HG03460 (cell line): ENCODE measurements around the gene AOX1.
"Not testable (repeated sequence)": the region's sequence is repeated elsewhere in the genome, so short reads cannot be mapped to it uniquely, and the experiment has no call there.

Experiments
- ATAC-seq: cut with Tn5 transposase; IDR thresholded peaks from one replicate; pipeline ENCODE4 v1.9.1; 2021; ENCODE audit not compliant: unreplicated experiment

AOX1 gene

GRCh38 chr2:200600549-200601225, 14.9 kb downstream of the AOX1 start:
- ATAC-seq = no peak

- ATAC-seq = no peak
These were observed 16.8 kb downstream of the AOX1 start for GRCh38 chr2:200602584-200602983.

GRCh38 chr2:200603972-200604371, 18.2 kb downstream of the AOX1 start:
- ATAC-seq = no peak

- no peak for ATAC-seq
These were observed 18.9 kb downstream of the AOX1 start for GRCh38 chr2:200604571-200605255.

- no peak for ATAC-seq
These were observed 22.7 kb downstream of the AOX1 start for GRCh38 chr2:200608341-200609027.

GRCh38 chr2:200609028-200609614, 23.3 kb downstream of the AOX1 start:
- ATAC-seq = no peak

- not testable (repeated sequence) for ATAC-seq
These were observed 24.4 kb downstream of the AOX1 start for GRCh38 chr2:200610217-200610616.

GRCh38 chr2:200613692-200614091, 27.9 kb downstream of the AOX1 start:
- ATAC-seq = no peak

- no peak for ATAC-seq
These were observed 28.4 kb downstream of the AOX1 start for GRCh38 chr2:200614249-200614648.

GRCh38 chr2:200615247-200615646, 29.4 kb downstream of the AOX1 start:
- no peak for ATAC-seq

GRCh38 chr2:200616193-200616592, 30.4 kb downstream of the AOX1 start:
- ATAC-seq = no peak

GRCh38 chr2:200616656-200617055, 30.8 kb downstream of the AOX1 start:
- no peak for ATAC-seq

- ATAC-seq = no peak
These were observed 31.6 kb downstream of the AOX1 start for GRCh38 chr2:200617156-200618053.

GRCh38 chr2:200618054-200618419, 32.2 kb downstream of the AOX1 start:
- no peak for ATAC-seq

GRCh38 chr2:200618590-200619021, 32.8 kb downstream of the AOX1 start:
- no peak for ATAC-seq

GRCh38 chr2:200619279-200619678, 33.5 kb downstream of the AOX1 start:
- no peak for ATAC-seq

- no peak for ATAC-seq
These were observed 35.0 kb downstream of the AOX1 start for GRCh38 chr2:200620606-200621390.

GRCh38 chr2:200622106-200622505, 36.3 kb downstream of the AOX1 start:
- no peak for ATAC-seq

- no peak for ATAC-seq
These were observed 38.2 kb downstream of the AOX1 start for GRCh38 chr2:200624026-200624425.

GRCh38 chr2:200624658-200625057, 38.8 kb downstream of the AOX1 start:
- ATAC-seq = no peak
